CD4-positive, alpha-beta T cell (primary cell): ENCODE measurements around the gene TRAPPC14. TPM values are rescaled to one million over a fixed set of nuclear protein-coding genes. Genes with fewer than 3 reads are reported as not detected.

Experiments used
- ATAC-seq: fragments of 200-7000 bp; cut with Tn5 transposase; one replicate; pipeline ENCODE4 v1.10.0; 2022; ENCODE audit warnings: mild to moderate bottlenecking; ENCODE audit not compliant: poor library complexity
- CTCF ChIA-PET: fragments of 350-600 bp; sonication (Branson Sonifier 250); formaldehyde crosslinking; loops from one replicate; lab custom pipeline; 2021; ENCODE audit warnings: antibody characterized with exemption, inconsistent platforms; lab: Charles Lee
- POLR2A ChIA-PET: fragments of 350-600 bp; sonication (Branson Sonifier 250); formaldehyde crosslinking; loops from one replicate; lab custom pipeline; 2021; ENCODE audit warnings: antibody characterized with exemption, inconsistent platforms; lab: Charles Lee
- DNase-seq, 14 experiments: peaks; one replicate each; pipeline ENCODE4 v3.0.0-alpha.2; 2013 to 2020; ENCODE audit warnings: mixed read lengths in 2 of 14
- H3K27ac ChIP-seq, 2 donors: one replicate each; pipeline versions ENCODE4 v1.5.1 to v1.7.0; 2013; ENCODE audit warnings: low read length in 2 of 2, low read depth in 1 of 2, mild to moderate bottlenecking in 1 of 2
- H3K27me3 ChIP-seq, 2 experiments: 1 replicate in 1 of 2; 2 replicates in 1 of 2; pipeline versions ENCODE4 v1.6.1 to v1.7.0; 2013; ENCODE audit warnings: low read length in 2 of 2, control low read depth in 1 of 2, mild to moderate bottlenecking in 1 of 2, moderate library complexity in 1 of 2; ENCODE audit not compliant: insufficient read depth in 2 of 2, control insufficient read depth in 1 of 2
- H3K36me3 ChIP-seq: one replicate; pipeline ENCODE4 v1.6.1; 2013; ENCODE audit warnings: low read length, control low read depth; ENCODE audit not compliant: insufficient read depth
- H3K4me1 ChIP-seq: one replicate; pipeline ENCODE4 v1.6.1; 2013; ENCODE audit warnings: low read length, control low read depth; ENCODE audit not compliant: insufficient read depth
- H3K4me3 ChIP-seq: one replicate; pipeline ENCODE4 v1.5.1; 2013; ENCODE audit warnings: mild to moderate bottlenecking, low read length, moderate library complexity
- H3K9me3 ChIP-seq, 2 experiments: 1 replicate in 1 of 2; 2 replicates in 1 of 2; pipeline versions ENCODE4 v1.6.1 to v1.7.0; 2013; ENCODE audit warnings: low read length in 2 of 2, mild to moderate bottlenecking in 2 of 2, control low read depth in 1 of 2, moderate library complexity in 1 of 2; ENCODE audit not compliant: control insufficient read depth in 1 of 2, insufficient read depth in 1 of 2
- H3K27ac Mint-ChIP-seq: one replicate; pipeline ENCODE4 v1.8.0; 2020; ENCODE audit warnings: mixed read lengths
- H3K27me3 Mint-ChIP-seq: one replicate; pipeline ENCODE4 v1.8.0; 2021; ENCODE audit warnings: mixed read lengths
- H3K36me3 Mint-ChIP-seq: one replicate; pipeline ENCODE4 v1.8.0; 2021; ENCODE audit warnings: low read depth, mixed read lengths
- H3K4me1 Mint-ChIP-seq: one replicate; pipeline ENCODE4 v1.8.0; 2021; ENCODE audit warnings: low read depth, mixed read lengths
- H3K4me3 Mint-ChIP-seq: one replicate; pipeline ENCODE4 v1.8.0; 2020; ENCODE audit warnings: mild to moderate bottlenecking, mixed read lengths
- H3K9me3 Mint-ChIP-seq: one replicate; pipeline ENCODE4 v1.8.0; 2020; ENCODE audit warnings: mixed read lengths
- intact Hi-C, 2 experiments: fragments of 100-400 bp; cut with DNase I in 1 of 2; cut with micrococcal nuclease in 1 of 2; formaldehyde crosslinking; loops; one replicate each; pipeline versions ENCODE4 v1.15.1 to v1.9.0; 2023 to 2025; cut with DNase I, micrococcal nuclease
- total RNA-seq, 174 experiments: library from RNA in 2 of 174; stranded (reverse) in 2 of 174; gene quantifications; one replicate each; pipeline ENCODE4 v1.2.3 and lab custom pipeline; 2021 to 2026
- TF ChIP-seq, protein P1 (sequence below): fragments of 200-600 bp; IDR thresholded peaks from one replicate; pipeline ENCODE4 v1.8.0; 2022; ENCODE audit warnings: antibody characterized with exemption, mild to moderate bottlenecking

The TRAPPC14 gene
- total RNA-seq, 2 experiments from 2014 or later, result 37.9 to 42.6 TPM

DNA sequence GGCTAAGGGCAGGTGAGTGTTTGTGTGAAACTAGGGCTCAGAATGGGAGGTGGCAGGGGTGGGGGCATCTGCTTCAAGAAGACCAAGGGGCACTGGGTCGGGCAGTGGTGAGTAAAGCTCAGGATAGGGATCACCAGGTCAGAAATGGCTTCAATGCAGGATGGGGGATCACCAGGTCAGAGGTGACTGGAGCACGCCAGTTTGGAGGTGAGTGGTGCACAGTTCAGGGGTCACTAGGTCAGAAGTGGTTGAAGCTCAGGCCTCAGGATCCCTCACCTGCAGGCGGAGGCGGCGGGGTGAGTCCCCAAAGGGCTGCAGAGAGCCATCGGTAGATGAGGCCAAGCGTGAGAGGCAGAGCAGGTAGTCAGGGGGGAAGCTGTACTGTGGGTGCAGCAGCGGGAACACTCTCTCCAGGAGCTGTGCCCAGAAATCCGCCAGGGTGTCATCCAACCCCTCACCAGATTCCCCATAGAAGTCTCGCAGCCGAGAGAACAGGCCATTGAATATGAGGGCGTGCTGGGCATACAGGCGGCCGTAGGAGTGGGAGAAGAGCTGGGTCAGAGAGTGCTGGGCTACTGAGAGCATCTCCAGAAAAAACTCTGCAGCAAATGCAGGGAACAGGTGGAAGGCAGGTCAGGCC, 16.9 kb upstream of the TRAPPC14 start:
- H3K4me3 Mint-ChIP-seq, result peak overlapping the region; percentile 64
- CTCF ChIA-PET, result interaction anchor here (1.1 kb wide), 1 partner anchor 42 kb away, joined by 3 read pairs; no protein-coding TSS in a partner anchor

DNA sequence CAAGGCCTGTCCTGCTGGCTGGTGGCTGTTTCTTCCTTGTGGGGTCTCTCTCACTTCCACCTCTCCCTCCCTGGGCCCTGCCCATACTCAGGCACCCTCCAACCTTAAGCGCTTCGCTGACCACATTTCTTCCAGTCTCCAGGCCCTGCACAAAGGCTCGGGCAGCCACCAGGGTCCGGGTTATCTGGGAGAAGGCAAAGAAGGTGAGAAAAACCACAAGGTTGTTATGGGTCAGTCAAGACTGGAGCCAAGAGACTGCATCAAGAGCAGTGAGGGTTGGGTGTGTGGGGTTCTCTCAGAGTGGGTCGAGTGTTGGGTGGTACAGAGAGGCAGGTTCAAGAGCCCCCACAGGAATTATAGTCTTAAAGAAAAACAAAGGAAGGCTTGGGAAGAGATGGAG, 16.1 kb upstream of the TRAPPC14 start:
- POLR2A ChIA-PET, result no interaction called here
- Mint-ChIP-seq H3K9me3 (peaks cover 2% of the 10 kb centered on the region), H3K4me1 (peaks cover 46% of the 10 kb centered on the region), H3K36me3 (no peaks in the 10 kb centered on the region), H3K27me3 (no peaks in the 10 kb centered on the region), H3K27ac (peak overlapping the region; percentile 49), H3K4me3 (peak overlapping the region; percentile 64)
- peaks cover 0 to 3% of the 10 kb centered on the region in 2 experiments for H3K27me3 ChIP-seq
- intact Hi-C loops, result no loop called here
- peaks cover 0 to 11% of the 10 kb centered on the region in 2 experiments for H3K9me3 ChIP-seq
- H3K36me3 ChIP-seq, result no peaks in the 10 kb centered on the region
- CTCF ChIA-PET, result interaction anchor here (1.1 kb wide), 1 partner anchor 42 kb away, joined by 3 read pairs; no protein-coding TSS in a partner anchor
- H3K4me3 ChIP-seq, result no peak overlapping the region
- no peak for DNase-seq
- no peak overlapping the region for H3K27ac ChIP-seq
- TF ChIP-seq, protein P1, sequence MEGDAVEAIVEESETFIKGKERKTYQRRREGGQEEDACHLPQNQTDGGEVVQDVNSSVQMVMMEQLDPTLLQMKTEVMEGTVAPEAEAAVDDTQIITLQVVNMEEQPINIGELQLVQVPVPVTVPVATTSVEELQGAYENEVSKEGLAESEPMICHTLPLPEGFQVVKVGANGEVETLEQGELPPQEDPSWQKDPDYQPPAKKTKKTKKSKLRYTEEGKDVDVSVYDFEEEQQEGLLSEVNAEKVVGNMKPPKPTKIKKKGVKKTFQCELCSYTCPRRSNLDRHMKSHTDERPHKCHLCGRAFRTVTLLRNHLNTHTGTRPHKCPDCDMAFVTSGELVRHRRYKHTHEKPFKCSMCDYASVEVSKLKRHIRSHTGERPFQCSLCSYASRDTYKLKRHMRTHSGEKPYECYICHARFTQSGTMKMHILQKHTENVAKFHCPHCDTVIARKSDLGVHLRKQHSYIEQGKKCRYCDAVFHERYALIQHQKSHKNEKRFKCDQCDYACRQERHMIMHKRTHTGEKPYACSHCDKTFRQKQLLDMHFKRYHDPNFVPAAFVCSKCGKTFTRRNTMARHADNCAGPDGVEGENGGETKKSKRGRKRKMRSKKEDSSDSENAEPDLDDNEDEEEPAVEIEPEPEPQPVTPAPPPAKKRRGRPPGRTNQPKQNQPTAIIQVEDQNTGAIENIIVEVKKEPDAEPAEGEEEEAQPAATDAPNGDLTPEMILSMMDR, result no peak
- ATAC-seq, result no peak
- H3K4me1 ChIP-seq, result peaks cover 59% of the 10 kb centered on the region

More for the DNA sequence above, 16.9 kb upstream of the TRAPPC14 start:
- Mint-ChIP-seq H3K27me3 (no peaks in the 10 kb centered on the region), H3K27ac (no peak overlapping the region), H3K9me3 (peaks cover 2% of the 10 kb centered on the region), H3K4me1 (peaks cover 40% of the 10 kb centered on the region), H3K36me3 (no peaks in the 10 kb centered on the region)
- Histone ChIP-seq H3K4me3 (no peak overlapping the region), H3K4me1 (peaks cover 57% of the 10 kb centered on the region), H3K9me3 (peaks cover 0 to 11% of the 10 kb centered on the region in 2 experiments), H3K27ac (no peak overlapping the region), H3K36me3 (no peaks in the 10 kb centered on the region), H3K27me3 (peaks cover 0 to 3% of the 10 kb centered on the region in 2 experiments)
- no peak for ATAC-seq
- POLR2A ChIA-PET, result interaction anchor here (8.9 kb wide), 1 partner anchor 9 kb away, joined by 109 read pairs; the partner anchor contains the start of gene GAL3ST4
- TF ChIP-seq, protein P1, result no peak
- DNase-seq, result peak in 1 of 14 experiments; percentile 23
- intact Hi-C loops, result no loop called here

DNA sequence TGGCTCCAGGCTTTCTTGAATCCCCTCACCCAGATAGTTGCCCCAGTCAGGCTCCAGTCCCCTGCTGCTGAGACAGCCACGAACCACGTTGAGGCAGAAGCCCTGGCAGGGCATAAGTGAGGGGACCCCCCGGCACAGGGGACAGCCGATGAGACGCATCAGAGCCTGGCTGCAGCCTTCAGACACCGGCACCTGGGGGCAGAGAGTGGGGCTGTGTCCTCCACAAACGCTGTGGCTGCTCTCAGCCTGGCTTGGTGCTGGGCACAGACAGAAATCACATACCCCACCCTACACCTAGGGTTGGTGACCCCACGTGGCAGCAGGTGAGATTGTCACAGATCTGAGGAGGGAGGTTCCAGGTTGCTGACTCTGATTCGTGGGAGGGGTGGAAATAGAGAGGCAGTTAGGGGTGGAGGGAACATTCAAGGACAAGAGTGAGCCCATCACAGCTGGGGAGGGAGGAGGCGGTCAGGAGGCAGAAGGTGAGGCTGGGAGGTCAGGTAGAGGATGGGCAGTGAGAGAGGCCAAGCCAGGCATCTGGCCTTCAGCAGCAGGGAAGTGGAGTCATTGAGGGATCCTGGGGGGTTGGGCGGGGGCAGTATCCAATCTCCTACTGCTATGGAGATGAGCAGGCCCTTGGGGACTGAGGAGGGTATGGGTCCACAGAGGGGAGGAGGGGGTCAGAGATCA, 15.4 kb upstream of the TRAPPC14 start:
- Mint-ChIP-seq H3K4me1 (peaks cover 52% of the 10 kb centered on the region), H3K36me3 (no peaks in the 10 kb centered on the region), H3K9me3 (peaks cover 2% of the 10 kb centered on the region), H3K27me3 (no peaks in the 10 kb centered on the region), H3K27ac (peak overlapping the region; percentile 49), H3K4me3 (no peak overlapping the region)
- peaks cover 63% of the 10 kb centered on the region for H3K4me1 ChIP-seq
- peaks cover 0 to 3% of the 10 kb centered on the region in 2 experiments for H3K27me3 ChIP-seq
- TF ChIP-seq, protein P1, result no peak
- H3K27ac ChIP-seq, result no peak overlapping the region
- no peak overlapping the region for H3K4me3 ChIP-seq
- H3K36me3 ChIP-seq, result no peaks in the 10 kb centered on the region
- peaks cover 0 to 11% of the 10 kb centered on the region in 2 experiments for H3K9me3 ChIP-seq
- POLR2A ChIA-PET, result no interaction called here
- intact Hi-C loops, result no loop called here
- CTCF ChIA-PET, result no interaction called here
- peak in 1 of 14 experiments; percentile 49 for DNase-seq
- no peak for ATAC-seq
